WI38 (cell line): ENCODE results near the gene LRP1B.

Experiments
- H3K4me3 ChIP-seq: 2 replicates; pipeline ENCODE4 v1.5.1; 2011; ENCODE audit warnings: low read depth, mild to moderate bottlenecking, control low read depth, low read length
- CTCF ChIP-seq: IDR thresholded peaks from 2 replicates; pipeline ENCODE4 v1.5.1; 2012; ENCODE audit warnings: low read depth, mild to moderate bottlenecking, control low read depth, low read length

Gene LRP1B

GRCh38 chr2:140491876-140492275, 1638.9 kb downstream of the LRP1B start:
- no peak for TF ChIP-seq CTCF
- no peak overlapping the region for H3K4me3 ChIP-seq

- no peak overlapping the region for H3K4me3 ChIP-seq
- TF ChIP-seq CTCF, result no peak
Observed at GRCh38 chr2:140489193-140489592, 1641.6 kb downstream of the LRP1B start.

- H3K4me3 ChIP-seq, result no peak overlapping the region
- no peak for TF ChIP-seq CTCF
Observed at GRCh38 chr2:140481136-140481535, 1649.7 kb downstream of the LRP1B start.

- H3K4me3 ChIP-seq, result no peak overlapping the region
- no peak for TF ChIP-seq CTCF
Observed at GRCh38 chr2:140473851-140474250, 1657.0 kb downstream of the LRP1B start.

- TF ChIP-seq CTCF, result no peak
- H3K4me3 ChIP-seq, result no peak overlapping the region
Observed at GRCh38 chr2:140472676-140473075, 1658.1 kb downstream of the LRP1B start.

- no peak overlapping the region for H3K4me3 ChIP-seq
- no peak for TF ChIP-seq CTCF
Observed at GRCh38 chr2:140465301-140465700, 1665.5 kb downstream of the LRP1B start.

GRCh38 chr2:140462990-140463389, 1667.8 kb downstream of the LRP1B start:
- no peak for TF ChIP-seq CTCF
- no peak overlapping the region for H3K4me3 ChIP-seq
